GM21447 (cell line): ENCODE results near the gene TMEM69.
"Not testable (repeated sequence)": the region's sequence is repeated elsewhere in the genome, so short reads cannot be mapped to it uniquely, and the experiment has no call there.

Source experiments
- ATAC-seq: cut with Tn5 transposase; IDR thresholded peaks from one replicate; pipeline ENCODE4 v1.9.1; 2021; ENCODE audit not compliant: unreplicated experiment

Gene TMEM69, protein sequence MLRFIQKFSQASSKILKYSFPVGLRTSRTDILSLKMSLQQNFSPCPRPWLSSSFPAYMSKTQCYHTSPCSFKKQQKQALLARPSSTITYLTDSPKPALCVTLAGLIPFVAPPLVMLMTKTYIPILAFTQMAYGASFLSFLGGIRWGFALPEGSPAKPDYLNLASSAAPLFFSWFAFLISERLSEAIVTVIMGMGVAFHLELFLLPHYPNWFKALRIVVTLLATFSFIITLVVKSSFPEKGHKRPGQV

GRCh38 chr1:45687754-45688740 lies at the start of gene TMEM69:
Gene TMEM69 (plus strand): TSS chr1:45688181. CDS start chr1:45691069, 2,888 bp downstream.
- no peak for ATAC-seq

- no peak for ATAC-seq
Measured at GRCh38 chr1:45640293-45640692, 47.7 kb upstream of the TMEM69 start.

GRCh38 chr1:45643321-45643720 lies 44.7 kb upstream of the TMEM69 start:
- ATAC-seq: no peak

DNA sequence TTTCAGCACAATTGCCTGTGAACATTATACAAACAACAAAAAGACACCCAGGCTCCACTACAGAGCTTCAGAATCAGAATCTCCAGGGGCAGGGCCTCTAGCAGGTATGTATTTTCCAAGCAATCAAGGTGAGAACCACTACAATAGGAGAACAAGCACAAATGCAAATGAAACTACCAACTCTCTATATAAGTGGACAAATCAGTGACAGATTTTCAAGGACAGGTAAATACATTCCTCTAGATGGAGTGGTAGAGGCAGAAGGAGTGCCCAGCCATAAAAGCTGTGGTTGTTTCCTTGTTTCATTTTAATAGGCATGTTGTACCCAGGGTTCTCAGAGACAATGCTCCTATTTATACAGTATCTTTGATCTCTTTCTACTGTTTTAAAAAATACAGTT lies 44.0 kb upstream of the TMEM69 start:
- ATAC-seq: no peak

DNA sequence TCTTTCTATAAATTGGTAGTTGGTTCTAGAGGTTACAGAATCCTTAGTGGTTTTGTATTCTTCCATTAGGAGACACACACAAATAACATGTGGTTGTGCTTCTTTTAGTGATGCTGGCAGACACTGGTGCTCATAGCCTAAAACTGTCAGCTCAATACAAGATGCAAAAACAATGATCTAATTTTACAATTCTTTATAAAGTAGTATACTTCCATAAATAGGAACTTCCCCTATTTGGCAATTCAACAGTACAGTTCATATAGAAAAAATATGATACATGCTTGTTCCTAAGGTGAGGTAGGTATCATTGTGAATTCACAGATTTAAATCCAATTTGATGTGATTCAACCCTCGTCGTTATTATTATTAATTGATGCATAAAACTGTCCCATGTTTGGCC lies 43.3 kb upstream of the TMEM69 start:
- no peak for ATAC-seq

DNA sequence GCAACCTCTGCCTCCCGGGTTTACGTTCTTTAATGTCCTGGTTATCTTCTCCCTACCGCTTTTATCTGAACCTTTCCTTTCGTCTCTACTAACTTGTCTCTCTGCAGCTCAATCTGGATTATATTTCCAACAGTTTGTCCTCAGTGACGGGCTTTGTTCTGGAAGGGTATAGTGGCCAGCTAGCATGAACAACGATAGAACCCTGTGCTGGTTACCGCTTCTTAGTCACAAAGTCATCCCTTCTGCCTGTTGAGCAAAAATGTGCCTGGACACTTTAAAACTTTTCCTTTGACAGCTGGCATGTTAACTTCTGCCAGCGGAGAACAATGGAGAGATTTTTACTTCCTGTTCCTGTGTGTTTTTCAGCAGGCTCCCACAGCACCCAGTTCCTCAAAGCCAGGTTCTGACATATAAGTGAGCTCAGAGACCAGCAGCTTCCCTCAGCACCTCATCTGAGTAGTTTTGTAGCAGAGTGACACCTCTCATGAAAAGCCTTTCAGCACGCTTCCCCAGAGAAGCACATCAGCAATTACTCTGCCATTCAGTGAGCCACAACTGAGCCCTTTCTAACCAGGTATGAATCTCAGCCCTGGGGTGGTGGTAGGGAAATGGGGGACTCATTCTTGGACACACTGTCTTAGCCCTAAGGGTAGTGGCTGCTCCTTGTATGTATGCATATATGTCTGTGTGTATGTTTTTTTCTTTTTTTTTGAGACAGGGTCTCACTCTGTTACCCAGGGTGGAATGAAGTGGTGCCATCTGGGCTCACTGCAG lies 40.5 kb upstream of the TMEM69 start:
- no peak for ATAC-seq

- ATAC-seq: no peak
Measured at GRCh38 chr1:45654540-45655280, 33.3 kb upstream of the TMEM69 start.

- no peak for ATAC-seq
Measured at GRCh38 chr1:45656573-45657226, 31.3 kb upstream of the TMEM69 start.

DNA sequence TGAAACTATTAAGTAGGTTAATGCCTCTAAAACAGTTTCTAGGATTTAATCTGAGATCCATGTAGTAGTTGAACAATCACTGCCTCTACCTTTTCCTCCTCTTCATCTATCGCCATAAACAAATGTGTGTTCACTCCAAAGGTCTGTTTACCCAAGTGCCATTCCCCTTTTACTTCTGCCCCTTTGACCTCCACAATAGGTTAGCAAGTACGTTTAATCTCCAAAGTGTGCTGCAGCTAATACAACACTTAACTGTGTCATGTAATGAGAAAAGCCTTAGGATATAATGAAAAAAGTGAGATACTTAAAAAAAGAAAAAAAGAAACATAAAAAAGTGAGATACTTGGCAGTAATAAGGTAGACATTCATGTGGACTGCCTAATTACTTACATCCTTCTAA lies 29.8 kb upstream of the TMEM69 start:
- ATAC-seq: no peak

DNA sequence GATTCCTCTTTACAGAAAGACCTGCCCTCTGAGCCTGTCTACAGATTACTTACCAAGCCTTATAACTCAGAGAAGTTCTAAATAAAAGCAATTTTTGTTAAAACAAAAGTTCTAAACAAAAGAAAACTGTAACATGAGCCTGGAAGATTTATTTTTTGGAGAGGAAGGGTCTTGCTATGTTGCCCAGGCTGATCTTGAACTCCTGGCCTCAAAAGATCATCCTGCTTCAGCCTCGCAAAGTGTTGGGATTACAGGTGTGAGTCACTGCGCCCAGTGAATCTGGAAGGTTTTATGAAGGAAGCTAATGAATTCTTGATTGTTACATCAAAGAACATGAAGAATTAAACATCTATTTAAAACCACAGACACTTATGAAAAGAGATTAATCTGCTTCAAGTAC lies 28.8 kb upstream of the TMEM69 start:
- ATAC-seq: no peak

GRCh38 chr1:45660336-45660735 lies 27.6 kb upstream of the TMEM69 start:
- no peak for ATAC-seq

DNA sequence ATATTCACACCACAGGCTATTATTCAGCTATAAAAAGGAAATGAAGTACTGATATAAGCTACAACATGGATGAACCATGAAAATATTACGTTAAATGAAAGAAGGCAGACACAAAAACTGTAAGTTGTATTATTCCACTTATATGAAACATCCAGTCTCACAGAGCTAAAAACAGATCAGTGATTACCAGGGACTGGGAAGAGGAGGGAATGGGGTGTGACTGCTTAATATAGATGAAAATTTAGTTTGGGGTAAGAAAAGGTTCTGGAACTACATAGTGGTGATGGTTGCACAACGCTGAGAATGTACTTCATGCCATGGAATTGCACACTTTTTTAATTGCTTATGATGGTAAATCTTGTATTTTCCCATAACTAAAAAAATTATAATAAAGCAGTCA lies 21.1 kb upstream of the TMEM69 start:
- ATAC-seq: no peak

DNA sequence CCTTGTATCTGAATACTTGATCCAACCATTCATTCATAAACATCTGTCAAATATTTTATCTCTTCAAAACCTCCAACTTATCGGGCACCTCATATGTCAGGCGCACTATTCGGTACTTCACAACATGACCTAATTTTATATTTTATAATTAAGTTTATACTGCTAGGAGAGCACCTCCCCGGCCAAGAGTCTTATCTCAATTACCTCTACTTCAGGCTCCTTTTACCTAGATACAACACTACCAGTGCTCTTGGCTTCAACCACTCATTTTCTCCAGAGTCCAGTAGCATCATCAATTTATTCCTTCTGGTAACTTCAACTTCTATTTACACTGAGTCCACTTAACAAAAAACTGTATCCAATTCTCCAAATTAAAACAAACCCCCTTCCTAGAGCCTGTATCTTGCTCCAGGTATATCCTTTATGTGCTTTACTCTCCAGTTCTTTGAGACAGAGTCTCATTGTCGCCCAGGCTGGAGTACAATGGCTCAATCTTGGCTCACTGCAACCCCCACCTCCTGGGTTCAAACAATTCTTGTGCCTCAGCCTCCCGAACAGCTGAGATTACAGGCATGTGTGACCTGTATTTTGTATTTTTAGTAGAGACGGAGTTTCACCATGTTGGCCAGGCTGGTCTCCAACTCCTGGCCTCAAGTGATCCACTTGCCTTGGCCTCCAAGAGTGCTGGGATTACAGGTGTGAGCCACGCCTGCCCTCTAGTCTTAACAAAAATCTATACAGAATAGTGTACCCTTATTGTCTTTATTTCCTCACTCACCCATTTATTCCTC lies 20.5 kb upstream of the TMEM69 start:
- ATAC-seq: no peak

- no peak for ATAC-seq
Measured at GRCh38 chr1:45668526-45668925, 19.5 kb upstream of the TMEM69 start.

DNA sequence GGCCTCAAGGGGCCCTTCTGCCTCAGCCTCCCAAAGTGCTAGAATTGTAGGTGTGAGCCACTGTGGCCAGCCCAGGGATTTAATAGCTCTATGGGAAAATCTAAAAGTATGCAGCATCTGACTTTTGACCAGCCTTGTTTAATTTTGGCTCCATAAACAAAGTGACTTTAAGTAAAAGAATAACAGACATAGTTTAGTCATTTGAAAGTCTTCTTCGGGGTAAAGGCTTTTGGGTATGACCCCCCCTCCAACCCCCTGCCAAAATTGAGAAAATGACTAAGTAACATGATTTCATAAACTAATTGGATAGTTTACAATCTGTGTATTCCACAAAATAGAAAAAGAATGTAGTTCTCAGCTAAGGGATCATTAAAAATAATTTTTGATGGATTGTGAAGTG lies 18.6 kb upstream of the TMEM69 start:
- ATAC-seq: no peak

GRCh38 chr1:45669859-45670655 lies 17.9 kb upstream of the TMEM69 start:
- no peak for ATAC-seq

DNA sequence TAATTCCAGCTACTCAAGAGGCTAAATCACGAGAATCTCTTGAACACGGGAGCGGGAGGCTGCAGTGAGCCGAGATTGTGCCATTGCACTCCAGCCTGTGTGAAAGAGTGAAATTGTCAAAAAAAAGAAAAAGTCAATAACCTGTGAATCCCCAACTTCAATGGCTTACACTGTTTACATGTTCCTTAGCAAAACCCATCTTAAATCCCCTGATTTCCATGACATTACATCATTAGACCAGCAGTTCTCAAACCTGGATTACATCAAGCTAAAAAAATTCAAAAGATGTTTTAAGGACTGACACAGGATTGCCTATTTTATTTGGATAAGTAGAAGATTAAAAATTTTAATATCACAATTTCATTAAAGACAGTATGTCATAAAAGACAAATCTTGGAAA lies 14.0 kb upstream of the TMEM69 start:
- ATAC-seq: no peak

DNA sequence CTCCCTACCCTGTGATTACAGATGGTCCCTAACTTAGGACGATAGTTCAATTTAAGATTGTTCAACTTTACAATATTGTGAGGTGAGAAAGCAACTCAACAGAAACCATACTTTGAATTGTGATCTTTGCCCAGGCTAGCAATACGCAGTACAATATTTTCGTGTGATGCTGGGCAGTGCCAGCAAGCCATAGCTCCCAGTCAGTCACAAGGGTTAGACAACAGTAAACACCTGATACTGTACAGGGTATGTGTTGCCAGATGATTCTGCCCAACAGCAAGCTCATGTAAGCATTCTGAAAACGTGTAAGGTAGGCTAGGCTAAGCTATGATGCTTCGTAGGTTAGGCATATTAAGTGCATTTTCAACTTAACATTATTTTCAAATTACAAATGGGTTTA lies 13.5 kb upstream of the TMEM69 start:
- ATAC-seq: no peak

- not testable (repeated sequence) for ATAC-seq
Measured at GRCh38 chr1:45676553-45676952, 11.4 kb upstream of the TMEM69 start.
